ENCODE results near the gene KCNQ1.

KCNQ1 gene

GRCh38 chr11:2751523-2752203, 306.9 kb downstream of the KCNQ1 start:
- Histone ChIP-seq H2AFZ (ENCODE audit: low read depth, low read length, severe bottlenecking) (no peak overlapping the region), H3K9me3 (ENCODE audit: insufficient read depth, low read length) (no peaks in the 10 kb centered on the region), H3K79me2 (ENCODE audit: insufficient read depth, low read length) (no peaks in the 10 kb centered on the region), H3K27me3 (ENCODE audit: low read length) (no peaks in the 10 kb centered on the region), H3K9ac (ENCODE audit: low read length) (no peak overlapping the region), H3K27ac (ENCODE audit: low read depth, low read length) (no peak overlapping the region), H3K9me2 (replicated peaks; ENCODE audit: insufficient read depth, low read length) (no peaks in the 10 kb centered on the region), H3K36me3 (ENCODE audit: low read length) (no peaks in the 10 kb centered on the region), H3F3A (ENCODE audit: insufficient read depth) (no peaks in the 10 kb centered on the region), H4K20me1 (ENCODE audit: low read depth, low read length) (no peaks in the 10 kb centered on the region), H3K4me2 (ENCODE audit: low read depth, low read length, poor library complexity, severe bottlenecking) (no peak overlapping the region), H3K4me3 (ENCODE audit: insufficient read depth, low read length, poor library complexity, severe bottlenecking) (no peak overlapping the region)
- no peak for TF ChIP-seq EZH2phosphoT487 (conservative IDR thresholded peaks at IDR 0.05; ENCODE audit: low read length)
- TF ChIP-seq, protein P1, sequence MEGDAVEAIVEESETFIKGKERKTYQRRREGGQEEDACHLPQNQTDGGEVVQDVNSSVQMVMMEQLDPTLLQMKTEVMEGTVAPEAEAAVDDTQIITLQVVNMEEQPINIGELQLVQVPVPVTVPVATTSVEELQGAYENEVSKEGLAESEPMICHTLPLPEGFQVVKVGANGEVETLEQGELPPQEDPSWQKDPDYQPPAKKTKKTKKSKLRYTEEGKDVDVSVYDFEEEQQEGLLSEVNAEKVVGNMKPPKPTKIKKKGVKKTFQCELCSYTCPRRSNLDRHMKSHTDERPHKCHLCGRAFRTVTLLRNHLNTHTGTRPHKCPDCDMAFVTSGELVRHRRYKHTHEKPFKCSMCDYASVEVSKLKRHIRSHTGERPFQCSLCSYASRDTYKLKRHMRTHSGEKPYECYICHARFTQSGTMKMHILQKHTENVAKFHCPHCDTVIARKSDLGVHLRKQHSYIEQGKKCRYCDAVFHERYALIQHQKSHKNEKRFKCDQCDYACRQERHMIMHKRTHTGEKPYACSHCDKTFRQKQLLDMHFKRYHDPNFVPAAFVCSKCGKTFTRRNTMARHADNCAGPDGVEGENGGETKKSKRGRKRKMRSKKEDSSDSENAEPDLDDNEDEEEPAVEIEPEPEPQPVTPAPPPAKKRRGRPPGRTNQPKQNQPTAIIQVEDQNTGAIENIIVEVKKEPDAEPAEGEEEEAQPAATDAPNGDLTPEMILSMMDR (IDR thresholded peaks at IDR 0.05; ENCODE audit: insufficient read depth, low read length, poor library complexity, severe bottlenecking) = no peak

DNA sequence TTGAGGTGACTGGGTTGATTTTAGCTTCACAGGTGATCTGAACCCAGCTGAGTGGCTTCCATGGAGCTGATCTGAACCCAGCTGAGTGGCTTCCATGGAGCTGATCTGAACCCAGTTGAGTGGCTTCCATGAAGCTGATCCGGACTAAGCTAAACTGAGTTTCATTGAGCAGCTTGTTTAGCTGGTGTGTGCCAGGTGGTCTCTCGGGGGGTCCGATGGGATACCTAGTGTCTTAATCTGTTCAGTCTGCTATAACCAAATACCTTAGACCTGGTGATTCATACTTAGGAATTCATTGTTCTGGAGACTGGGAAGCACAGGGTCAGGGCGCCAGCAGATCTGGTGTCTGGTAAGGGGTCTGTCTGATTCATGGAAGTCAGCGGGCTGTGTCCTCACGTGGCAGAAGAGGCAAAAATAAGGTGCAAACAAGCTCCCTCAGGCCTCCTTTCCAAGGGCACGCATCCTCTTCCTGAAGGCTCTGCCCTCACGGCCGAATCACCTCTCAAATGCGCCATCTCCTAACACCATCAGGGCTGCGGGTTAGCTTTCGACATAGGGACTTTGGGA, 307.5 kb downstream of the KCNQ1 start:
- no peaks in the 10 kb centered on the region for H3K36me3 ChIP-seq (ENCODE audit: low read length)
- TF ChIP-seq, protein P1 (IDR thresholded peaks at IDR 0.05; ENCODE audit: insufficient read depth, low read length, poor library complexity, severe bottlenecking) = no peak
- TF ChIP-seq EZH2phosphoT487 (conservative IDR thresholded peaks at IDR 0.05; ENCODE audit: low read length) = no peak
- no peaks in the 10 kb centered on the region for H4K20me1 ChIP-seq (ENCODE audit: low read depth, low read length)
- no peak overlapping the region for H3K27ac ChIP-seq (ENCODE audit: low read depth, low read length)
- H3K9ac ChIP-seq (ENCODE audit: low read length) = no peak overlapping the region
- H3K9me3 ChIP-seq (ENCODE audit: insufficient read depth, low read length) = no peaks in the 10 kb centered on the region; the same call in 1 of the 2 replicates
- no peaks in the 10 kb centered on the region for H3K9me2 ChIP-seq (replicated peaks; ENCODE audit: insufficient read depth, low read length)
- H3K79me2 ChIP-seq (ENCODE audit: insufficient read depth, low read length) = no peaks in the 10 kb centered on the region
- no peaks in the 10 kb centered on the region for H3K27me3 ChIP-seq (ENCODE audit: low read length)
- no peak overlapping the region for H2AFZ ChIP-seq (ENCODE audit: low read depth, low read length, severe bottlenecking)
- H3F3A ChIP-seq (ENCODE audit: insufficient read depth) = no peaks in the 10 kb centered on the region
- H3K4me2 ChIP-seq (ENCODE audit: low read depth, low read length, poor library complexity, severe bottlenecking) = no peak overlapping the region
- no peak overlapping the region for H3K4me3 ChIP-seq (ENCODE audit: insufficient read depth, low read length, poor library complexity, severe bottlenecking)

DNA sequence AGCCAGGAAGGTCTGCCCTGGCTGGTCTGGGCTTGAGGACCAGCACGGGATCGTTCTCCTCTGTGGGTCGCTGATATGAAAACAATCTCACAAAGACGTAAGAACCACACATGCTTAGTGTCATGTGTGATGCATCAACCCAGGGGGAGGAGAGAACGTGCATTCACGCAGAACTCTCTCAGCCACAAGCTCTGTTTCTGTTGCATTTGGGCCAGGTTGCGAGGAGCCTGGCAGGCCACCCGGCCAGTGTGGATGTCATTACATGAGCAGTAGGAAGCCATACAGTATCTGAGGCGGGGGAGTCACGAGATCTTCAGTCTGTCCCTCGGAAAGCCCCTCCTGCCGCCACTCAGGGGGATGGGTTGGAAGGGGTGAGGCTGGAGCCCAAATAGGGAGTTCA, 308.1 kb downstream of the KCNQ1 start:
- H2AFZ ChIP-seq (ENCODE audit: low read depth, low read length, severe bottlenecking) = no peak overlapping the region
- H4K20me1 ChIP-seq (ENCODE audit: low read depth, low read length) = no peaks in the 10 kb centered on the region
- H3K9me2 ChIP-seq (replicated peaks; ENCODE audit: insufficient read depth, low read length) = no peaks in the 10 kb centered on the region
- H3K4me3 ChIP-seq (ENCODE audit: insufficient read depth, low read length, poor library complexity, severe bottlenecking) = no peak overlapping the region
- H3K27ac ChIP-seq (ENCODE audit: low read depth, low read length) = no peak overlapping the region
- H3K9ac ChIP-seq (ENCODE audit: low read length) = no peak overlapping the region
- no peaks in the 10 kb centered on the region for H3K36me3 ChIP-seq (ENCODE audit: low read length)
- TF ChIP-seq EZH2phosphoT487 (conservative IDR thresholded peaks at IDR 0.05; ENCODE audit: low read length) = no peak
- TF ChIP-seq, protein P1 (IDR thresholded peaks at IDR 0.05; ENCODE audit: insufficient read depth, low read length, poor library complexity, severe bottlenecking) = no peak
- H3K79me2 ChIP-seq (ENCODE audit: insufficient read depth, low read length) = no peaks in the 10 kb centered on the region
- H3K27me3 ChIP-seq (ENCODE audit: low read length) = no peaks in the 10 kb centered on the region
- H3F3A ChIP-seq (ENCODE audit: insufficient read depth) = no peaks in the 10 kb centered on the region
- H3K4me2 ChIP-seq (ENCODE audit: low read depth, low read length, poor library complexity, severe bottlenecking) = no peak overlapping the region
- H3K9me3 ChIP-seq (ENCODE audit: insufficient read depth, low read length) = no peaks in the 10 kb centered on the region; the same call in 1 of the 2 replicates
